ENCODE results near the gene NFIB. TPM values are rescaled to one million over a fixed set of nuclear protein-coding genes. Genes with fewer than 3 reads are reported as not detected.

The NFIB gene
- total and polyA plus RNA-seq, 2 donors from 2014 or later: 15.6 to 112 TPM

- H3K27me3 ChIP-seq (ENCODE audit: control insufficient read depth, insufficient read depth, low read length): no peaks in the 10 kb centered on the region
- TF ChIP-seq CTCF (IDR thresholded peaks at IDR 0.05; ENCODE audit: borderline replicate concordance, extremely low read depth, insufficient read depth): no peak
- FAIRE-seq (no peak), DNase-seq (no peak)
- no peak overlapping the region for H3K27ac ChIP-seq (ENCODE audit: low read depth in 2 of 2, low read length in 2 of 2)
- H3K9me3 ChIP-seq (ENCODE audit: control insufficient read depth in 2 of 3, insufficient read depth in 1 of 3, low read length in 3 of 3): no peaks in the 10 kb centered on the region
- H3K4me3 ChIP-seq (ENCODE audit: low read length in 3 of 3): no peak overlapping the region
- H3K9ac ChIP-seq (ENCODE audit: low read length in 3 of 3): no peak overlapping the region
- intact Hi-C loops (cut with DNase I): no loop called here
- H3K36me3 ChIP-seq (ENCODE audit: control insufficient read depth in 2 of 3, insufficient read depth in 3 of 3, low read length in 3 of 3): peaks cover 0 to 4% (median 0%) of the 10 kb centered on the region in 3 donors
- no peaks in the 10 kb centered on the region for H3K4me1 ChIP-seq (ENCODE audit: control insufficient read depth in 2 of 3, insufficient read depth in 2 of 3, low read depth in 1 of 3, low read length in 3 of 3)
These were observed 165.3 kb downstream of the NFIB start for GRCh38 chr9:14148501-14149103.

GRCh38 chr9:14147738-14148137 lies 166.2 kb downstream of the NFIB start:
- Histone ChIP-seq H3K9me3 (ENCODE audit: control insufficient read depth in 2 of 3, insufficient read depth in 1 of 3, low read length in 3 of 3) (no peaks in the 10 kb centered on the region), H3K9ac (ENCODE audit: low read length in 3 of 3) (no peak overlapping the region), H3K27ac (ENCODE audit: low read depth in 2 of 2, low read length in 2 of 2) (no peak overlapping the region), H3K36me3 (ENCODE audit: control insufficient read depth in 2 of 3, insufficient read depth in 3 of 3, low read length in 3 of 3) (peaks cover 0 to 4% (median 0%) of the 10 kb centered on the region in 3 donors), H3K4me3 (ENCODE audit: low read length in 3 of 3) (no peak overlapping the region), H3K4me1 (ENCODE audit: control insufficient read depth in 2 of 3, insufficient read depth in 2 of 3, low read depth in 1 of 3, low read length in 3 of 3) (no peaks in the 10 kb centered on the region), H3K27me3 (ENCODE audit: control insufficient read depth, insufficient read depth, low read length) (no peaks in the 10 kb centered on the region)
- intact Hi-C loops (cut with DNase I): no loop called here
- DNase-seq (no peak), FAIRE-seq (no peak)
- no peak for TF ChIP-seq CTCF (IDR thresholded peaks at IDR 0.05; ENCODE audit: borderline replicate concordance, extremely low read depth, insufficient read depth)

- TF ChIP-seq CTCF (IDR thresholded peaks at IDR 0.05; ENCODE audit: borderline replicate concordance, extremely low read depth, insufficient read depth): no peak
- no peak for DNase-seq
- no peak overlapping the region for H3K9ac ChIP-seq (ENCODE audit: low read length in 3 of 3)
- intact Hi-C loops (cut with DNase I): no loop called here
- no peak overlapping the region for H3K27ac ChIP-seq (ENCODE audit: low read depth in 2 of 2, low read length in 2 of 2)
- H3K4me3 ChIP-seq (ENCODE audit: low read length in 3 of 3): no peak overlapping the region
- no peaks in the 10 kb centered on the region for H3K9me3 ChIP-seq (ENCODE audit: control insufficient read depth in 2 of 3, insufficient read depth in 1 of 3, low read length in 3 of 3)
- H3K36me3 ChIP-seq (ENCODE audit: control insufficient read depth in 2 of 3, insufficient read depth in 3 of 3, low read length in 3 of 3): peaks cover 0 to 4% (median 0%) of the 10 kb centered on the region in 3 donors
- H3K4me1 ChIP-seq (ENCODE audit: control insufficient read depth in 2 of 3, insufficient read depth in 2 of 3, low read depth in 1 of 3, low read length in 3 of 3): no peaks in the 10 kb centered on the region
- FAIRE-seq: no peak
- H3K27me3 ChIP-seq (ENCODE audit: control insufficient read depth, insufficient read depth, low read length): no peaks in the 10 kb centered on the region
These were observed 167.6 kb downstream of the NFIB start for GRCh38 chr9:14146201-14146874.

Data from kidney (tissue), 14 donors.